ENCODE results near the gene KIAA0513.

DNA sequence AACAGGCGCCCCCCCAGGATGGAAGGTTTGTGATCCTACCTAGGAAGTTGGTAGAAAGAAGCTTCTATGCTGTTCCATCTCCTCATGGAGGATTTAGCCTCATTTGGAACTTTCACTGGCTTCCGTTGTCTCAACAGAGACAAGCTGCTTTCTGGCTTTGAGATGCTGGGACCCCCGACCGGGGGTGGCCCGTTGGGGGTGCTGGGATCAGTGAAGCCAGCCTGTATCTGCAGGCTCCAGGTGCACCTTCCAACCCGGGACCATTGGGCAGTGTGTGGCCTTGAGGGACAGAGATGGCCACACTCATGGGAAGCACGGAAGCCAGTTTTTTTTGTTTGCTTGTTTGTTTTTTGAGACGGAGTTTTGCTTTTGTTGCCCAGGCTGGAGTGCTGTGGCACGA, 69.3 kb downstream of the KIAA0513 start:
- TF ChIP-seq POLR2A (IDR thresholded peaks at IDR 0.05) (no peak), POLR2AphosphoS5 (IDR thresholded peaks at IDR 0.05) (no peak), EP300 (IDR thresholded peaks at IDR 0.05; ENCODE audit: low read depth) (no peak)
- TF ChIP-seq, protein P1, sequence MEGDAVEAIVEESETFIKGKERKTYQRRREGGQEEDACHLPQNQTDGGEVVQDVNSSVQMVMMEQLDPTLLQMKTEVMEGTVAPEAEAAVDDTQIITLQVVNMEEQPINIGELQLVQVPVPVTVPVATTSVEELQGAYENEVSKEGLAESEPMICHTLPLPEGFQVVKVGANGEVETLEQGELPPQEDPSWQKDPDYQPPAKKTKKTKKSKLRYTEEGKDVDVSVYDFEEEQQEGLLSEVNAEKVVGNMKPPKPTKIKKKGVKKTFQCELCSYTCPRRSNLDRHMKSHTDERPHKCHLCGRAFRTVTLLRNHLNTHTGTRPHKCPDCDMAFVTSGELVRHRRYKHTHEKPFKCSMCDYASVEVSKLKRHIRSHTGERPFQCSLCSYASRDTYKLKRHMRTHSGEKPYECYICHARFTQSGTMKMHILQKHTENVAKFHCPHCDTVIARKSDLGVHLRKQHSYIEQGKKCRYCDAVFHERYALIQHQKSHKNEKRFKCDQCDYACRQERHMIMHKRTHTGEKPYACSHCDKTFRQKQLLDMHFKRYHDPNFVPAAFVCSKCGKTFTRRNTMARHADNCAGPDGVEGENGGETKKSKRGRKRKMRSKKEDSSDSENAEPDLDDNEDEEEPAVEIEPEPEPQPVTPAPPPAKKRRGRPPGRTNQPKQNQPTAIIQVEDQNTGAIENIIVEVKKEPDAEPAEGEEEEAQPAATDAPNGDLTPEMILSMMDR (IDR thresholded peaks at IDR 0.05), result no peak
